T1000 (cell line): ENCODE measurements around the gene MICAL2.

Experiments used
- DNase-seq: peaks from one replicate; lab custom pipeline; 2025; ENCODE audit warnings: mixed read lengths; lab: John Stamatoyannopoulos, UW

The MICAL2 gene

GRCh38 chr11:12170984-12171383 is 60.6 kb downstream of the MICAL2 start:
- no peak for DNase-seq

GRCh38 chr11:12171921-12172320 is 61.5 kb downstream of the MICAL2 start:
- DNase-seq: no peak

GRCh38 chr11:12172493-12173013 is 62.2 kb downstream of the MICAL2 start:
- no peak for DNase-seq

GRCh38 chr11:12173111-12173510 is 62.7 kb downstream of the MICAL2 start:
- DNase-seq: no peak

- DNase-seq: no peak
These were observed 63.7 kb downstream of the MICAL2 start for GRCh38 chr11:12174128-12174476.

- no peak for DNase-seq
These were observed 64.2 kb downstream of the MICAL2 start for GRCh38 chr11:12174477-12175143.

GRCh38 chr11:12175694-12176241 is 65.4 kb downstream of the MICAL2 start:
- DNase-seq: no peak

- no peak for DNase-seq
These were observed 66.0 kb downstream of the MICAL2 start for GRCh38 chr11:12176410-12176809.

- DNase-seq: no peak
These were observed 67.4 kb downstream of the MICAL2 start for GRCh38 chr11:12177739-12178338.

- no peak for DNase-seq
These were observed 68.6 kb downstream of the MICAL2 start for GRCh38 chr11:12179019-12179418.

- DNase-seq: no peak
These were observed 69.1 kb downstream of the MICAL2 start for GRCh38 chr11:12179531-12179930.

GRCh38 chr11:12180257-12181205 is 70.1 kb downstream of the MICAL2 start:
- DNase-seq: no peak

- DNase-seq: no peak
These were observed 71.9 kb downstream of the MICAL2 start for GRCh38 chr11:12182302-12182675.

- peak; percentile 22 for DNase-seq
These were observed 72.5 kb downstream of the MICAL2 start for GRCh38 chr11:12182676-12183541.

- no peak for DNase-seq
These were observed 73.6 kb downstream of the MICAL2 start for GRCh38 chr11:12183827-12184620.

GRCh38 chr11:12184699-12185098 is 74.3 kb downstream of the MICAL2 start:
- DNase-seq: no peak

- no peak for DNase-seq
These were observed 74.8 kb downstream of the MICAL2 start for GRCh38 chr11:12185106-12185690.

GRCh38 chr11:12185914-12186313 is 75.5 kb downstream of the MICAL2 start:
- DNase-seq: no peak

GRCh38 chr11:12186701-12187100 is 76.3 kb downstream of the MICAL2 start:
- no peak for DNase-seq

- DNase-seq: no peak
These were observed 77.0 kb downstream of the MICAL2 start for GRCh38 chr11:12187399-12187798.
